ENCODE measurements around the gene ZC3H7A. TPM values are rescaled to one million over a fixed set of nuclear protein-coding genes. Genes with fewer than 3 reads are reported as not detected.
A peak's percentile ranks its signal among the peaks of the same experiment; 100 is the strongest.

Gene ZC3H7A
- total and polyA plus RNA-seq, 2 of the 13 experiments (the other 11 are each of a cell fraction or from before 2014, with no cell fraction given): 29.2 to 36.8 TPM

- no peak for TF ChIP-seq SMARCC2 (IDR thresholded peaks at IDR 0.05)
- TF ChIP-seq SRF (IDR thresholded peaks at IDR 0.05; ENCODE audit: low read depth, low read length): peak; percentile 81; the same call in 1 of the 2 replicates
- peak; percentile 16; the same call in 1 of the 2 replicates for TF ChIP-seq ZNF331 (CRISPR knock-in tag; IDR thresholded peaks at IDR 0.05)
- TF ChIP-seq FOXP1 (IDR thresholded peaks at IDR 0.05): no peak
- TF ChIP-seq FOXP1 (CRISPR knock-in tag; IDR thresholded peaks at IDR 0.05): no peak; the same call in 1 of the 2 replicates
- TF ChIP-seq IRF2 (CRISPR knock-in tag; IDR thresholded peaks at IDR 0.05): 0 out of 2 replicates have a peak, but pooled peaks have one; percentile 18
- no peak for TF ChIP-seq ZNF644 (CRISPR knock-in tag; IDR thresholded peaks at IDR 0.05; ENCODE audit: low read depth)
- TF ChIP-seq MXI1 (IDR thresholded peaks at IDR 0.05; ENCODE audit: borderline replicate concordance, low read depth, low read length): 0 out of 3 replicates have a peak, but pooled peaks have one; percentile 16
- no peak for TF ChIP-seq SOX13 (IDR thresholded peaks at IDR 0.05)
- peak in 1 of 2 experiments; percentile 11; a peak in 1 of 4 replicates for TF ChIP-seq SOX13 (CRISPR knock-in tag; conservative IDR thresholded peaks at IDR 0.05 in 1 of 2, IDR thresholded peaks at IDR 0.05 in 1 of 2)
- no peak for TF ChIP-seq SKIL (CRISPR knock-in tag; IDR thresholded peaks at IDR 0.05; ENCODE audit: borderline replicate concordance)
- no peak for TF ChIP-seq SMYD3 (CRISPR knock-in tag; IDR thresholded peaks at IDR 0.05)
- TF ChIP-seq ZNF547 (CRISPR knock-in tag; IDR thresholded peaks at IDR 0.05): 0 out of 2 replicates have a peak, but pooled peaks have one; percentile 11
- no peak for TF ChIP-seq NBN (conservative IDR thresholded peaks at IDR 0.05)
Measured at GRCh38 chr16:11792410-11793241, 4.4 kb downstream of the ZC3H7A start (continued).

All from HepG2 (cell line).